Measurements from ENCODE around the gene SCOC.

Gene SCOC

DNA sequence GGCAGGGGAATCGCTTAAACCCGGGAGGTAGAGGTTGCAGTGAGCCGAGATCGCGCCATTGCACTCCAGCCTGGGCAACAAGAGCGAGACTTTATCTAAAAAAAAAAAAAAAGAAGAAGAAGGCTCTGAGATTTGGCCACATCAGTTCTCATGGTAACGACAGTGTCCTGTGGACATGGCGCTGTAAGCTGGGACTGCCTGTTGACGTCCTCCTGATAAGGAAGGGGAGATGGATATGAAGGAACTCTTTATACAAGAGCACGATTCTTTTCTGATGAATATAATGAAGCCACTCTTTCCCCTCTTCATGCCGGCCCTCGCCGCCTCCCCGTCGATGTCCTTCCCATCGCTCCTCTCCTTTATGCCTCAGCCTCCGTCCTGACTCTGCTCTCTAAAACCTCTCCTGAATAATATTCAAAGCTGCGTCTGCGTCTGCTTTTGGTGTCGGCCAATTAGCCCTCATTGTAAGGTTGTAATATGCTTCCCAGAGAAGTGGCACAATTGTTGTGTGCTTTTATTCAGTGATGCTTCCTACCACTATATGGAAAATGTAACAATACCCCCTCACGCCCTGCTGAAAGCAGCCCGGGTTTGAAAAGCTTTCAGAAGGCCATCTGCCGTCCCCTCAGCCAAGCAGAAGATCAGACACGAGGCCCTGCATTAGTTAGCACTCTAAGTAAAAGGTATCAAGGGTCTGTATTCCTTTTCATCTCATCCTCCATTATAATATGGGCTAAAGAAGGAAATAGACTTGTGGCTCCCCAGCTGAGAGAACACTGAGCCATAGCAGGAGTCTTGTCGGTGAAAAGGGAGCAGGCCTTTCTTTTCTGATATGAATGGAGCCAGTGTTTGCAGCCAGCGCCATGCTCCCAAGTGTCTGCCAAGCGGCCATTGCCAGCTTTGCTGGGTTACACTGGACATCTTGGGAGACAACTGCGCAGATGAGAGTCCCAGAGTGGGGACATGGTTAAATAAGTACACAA is 22.1 kb upstream of the SCOC start:
- Mint-ChIP-seq H3K27ac (no peak overlapping the region), H3K27me3 (peaks cover 17% of the 10 kb centered on the region), H3K36me3 (ENCODE audit: low read depth) (no peaks in the 10 kb centered on the region), H3K4me3 (no peak overlapping the region), H3K4me1 (ENCODE audit: low read depth) (peaks cover 14% of the 10 kb centered on the region), H3K9me3 (no peaks in the 10 kb centered on the region)
- DNase-seq: no peak

- no peaks in the 10 kb centered on the region for H3K9me3 Mint-ChIP-seq
- H3K4me1 Mint-ChIP-seq (ENCODE audit: low read depth): peaks cover 14% of the 10 kb centered on the region
- H3K4me3 Mint-ChIP-seq: no peak overlapping the region
- no peak overlapping the region for H3K27ac Mint-ChIP-seq
- H3K36me3 Mint-ChIP-seq (ENCODE audit: low read depth): no peaks in the 10 kb centered on the region
- no peak for DNase-seq
- peaks cover 8% of the 10 kb centered on the region for H3K27me3 Mint-ChIP-seq
These were observed 19.7 kb upstream of the SCOC start for GRCh38 chr4:140353786-140354185.

DNA sequence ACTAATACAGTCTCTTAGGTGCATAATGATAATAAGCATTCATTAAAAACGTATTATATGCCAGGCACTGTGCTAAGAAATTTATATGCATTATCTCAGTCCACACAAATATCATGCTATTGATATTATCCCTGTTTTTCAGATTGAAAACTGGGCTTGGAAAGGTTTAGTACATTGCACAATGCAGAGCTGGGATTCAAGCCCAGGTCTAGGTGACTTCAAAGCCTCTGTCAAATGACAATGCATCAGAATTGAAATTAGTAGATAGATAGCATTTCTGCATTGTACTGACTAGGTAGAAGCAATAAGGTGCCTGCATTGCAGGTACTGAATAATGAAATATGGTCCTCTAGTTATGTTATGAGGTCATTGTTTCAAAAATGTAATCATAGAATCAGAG is 18.2 kb upstream of the SCOC start:
- no peak overlapping the region for H3K27ac Mint-ChIP-seq
- no peak overlapping the region for H3K4me3 Mint-ChIP-seq
- no peaks in the 10 kb centered on the region for H3K36me3 Mint-ChIP-seq (ENCODE audit: low read depth)
- H3K27me3 Mint-ChIP-seq: no peaks in the 10 kb centered on the region
- H3K9me3 Mint-ChIP-seq: no peaks in the 10 kb centered on the region
- DNase-seq: no peak
- H3K4me1 Mint-ChIP-seq (ENCODE audit: low read depth): peaks cover 14% of the 10 kb centered on the region

- Mint-ChIP-seq H3K4me1 (ENCODE audit: low read depth) (peaks cover 14% of the 10 kb centered on the region), H3K27ac (no peak overlapping the region), H3K27me3 (no peaks in the 10 kb centered on the region), H3K36me3 (ENCODE audit: low read depth) (no peaks in the 10 kb centered on the region), H3K4me3 (no peak overlapping the region), H3K9me3 (no peaks in the 10 kb centered on the region)
- no peak for DNase-seq
These were observed 15.6 kb upstream of the SCOC start for GRCh38 chr4:140357868-140358267.

- Mint-ChIP-seq H3K4me3 (no peak overlapping the region), H3K27ac (no peak overlapping the region), H3K4me1 (ENCODE audit: low read depth) (peaks cover 11% of the 10 kb centered on the region), H3K9me3 (no peaks in the 10 kb centered on the region), H3K27me3 (no peaks in the 10 kb centered on the region), H3K36me3 (ENCODE audit: low read depth) (no peaks in the 10 kb centered on the region)
- no peak for DNase-seq
These were observed 15.2 kb upstream of the SCOC start for GRCh38 chr4:140358281-140358680.

- peak; percentile 71 for DNase-seq
- H3K4me3 Mint-ChIP-seq: no peak overlapping the region
- no peak overlapping the region for H3K27ac Mint-ChIP-seq
- no peaks in the 10 kb centered on the region for H3K27me3 Mint-ChIP-seq
- H3K9me3 Mint-ChIP-seq: no peaks in the 10 kb centered on the region
- H3K4me1 Mint-ChIP-seq (ENCODE audit: low read depth): no peaks in the 10 kb centered on the region
- H3K36me3 Mint-ChIP-seq (ENCODE audit: low read depth): no peaks in the 10 kb centered on the region
These were observed 13.7 kb upstream of the SCOC start for GRCh38 chr4:140359562-140360427.

DNA sequence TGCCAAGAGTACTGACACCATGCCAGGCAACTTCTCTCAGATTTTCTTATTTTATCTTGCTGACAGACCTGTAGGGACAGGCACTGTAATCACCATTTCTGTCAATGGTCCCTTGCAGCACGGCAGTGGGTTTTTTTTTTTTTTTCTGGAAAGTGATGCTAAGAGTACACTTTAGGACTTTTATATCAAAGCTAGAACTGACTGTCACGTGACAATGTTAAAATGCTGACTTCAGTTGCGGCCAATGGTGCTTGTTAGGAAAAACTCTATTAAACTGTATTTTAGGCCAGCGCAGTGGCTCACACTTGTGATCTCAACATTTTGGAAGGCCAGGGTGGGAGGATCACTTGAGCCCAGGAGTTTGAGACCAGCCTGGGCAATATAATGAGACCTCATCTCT is 12.3 kb upstream of the SCOC start:
- no peaks in the 10 kb centered on the region for H3K27me3 Mint-ChIP-seq
- no peaks in the 10 kb centered on the region for H3K4me1 Mint-ChIP-seq (ENCODE audit: low read depth)
- no peak overlapping the region for H3K27ac Mint-ChIP-seq
- H3K4me3 Mint-ChIP-seq: no peak overlapping the region
- H3K9me3 Mint-ChIP-seq: no peaks in the 10 kb centered on the region
- H3K36me3 Mint-ChIP-seq (ENCODE audit: low read depth): no peaks in the 10 kb centered on the region
- no peak for DNase-seq

- H3K4me1 Mint-ChIP-seq (ENCODE audit: low read depth): no peaks in the 10 kb centered on the region
- H3K4me3 Mint-ChIP-seq: no peak overlapping the region
- H3K36me3 Mint-ChIP-seq (ENCODE audit: low read depth): no peaks in the 10 kb centered on the region
- no peak for DNase-seq
- H3K27me3 Mint-ChIP-seq: no peaks in the 10 kb centered on the region
- H3K27ac Mint-ChIP-seq: no peak overlapping the region
- no peaks in the 10 kb centered on the region for H3K9me3 Mint-ChIP-seq
These were observed 10.4 kb upstream of the SCOC start for GRCh38 chr4:140363051-140363450.

GRCh38 chr4:140363558-140363957 is 9.9 kb upstream of the SCOC start:
- Mint-ChIP-seq H3K27me3 (no peaks in the 10 kb centered on the region), H3K4me1 (ENCODE audit: low read depth) (no peaks in the 10 kb centered on the region), H3K27ac (no peak overlapping the region), H3K36me3 (ENCODE audit: low read depth) (no peaks in the 10 kb centered on the region), H3K4me3 (no peak overlapping the region), H3K9me3 (no peaks in the 10 kb centered on the region)
- no peak for DNase-seq

GRCh38 chr4:140367738-140368137 is 5.7 kb upstream of the SCOC start:
- no peaks in the 10 kb centered on the region for H3K9me3 Mint-ChIP-seq
- no peaks in the 10 kb centered on the region for H3K36me3 Mint-ChIP-seq (ENCODE audit: low read depth)
- DNase-seq: no peak
- H3K4me3 Mint-ChIP-seq: no peak overlapping the region
- peaks cover 8% of the 10 kb centered on the region for H3K4me1 Mint-ChIP-seq (ENCODE audit: low read depth)
- H3K27me3 Mint-ChIP-seq: no peaks in the 10 kb centered on the region
- H3K27ac Mint-ChIP-seq: no peak overlapping the region

DNA sequence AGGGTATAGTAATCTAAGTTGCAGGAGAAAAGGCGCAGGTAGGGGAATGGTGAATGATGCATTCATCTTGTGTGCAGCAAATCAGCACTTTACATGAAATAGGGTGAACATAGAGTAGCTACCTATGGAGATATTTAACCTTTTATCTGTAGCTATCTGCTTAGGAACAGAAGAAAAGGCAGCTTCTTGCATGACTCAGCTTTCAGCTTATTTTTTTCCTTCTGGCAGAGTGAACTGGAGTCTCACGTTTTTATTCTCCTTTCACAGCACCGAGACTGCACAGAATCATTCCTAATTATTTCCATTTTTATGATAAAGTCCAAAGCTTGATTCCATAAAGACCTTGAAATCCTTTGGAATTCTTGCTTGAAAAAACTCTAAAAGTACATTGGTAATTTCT is 4.8 kb upstream of the SCOC start:
- no peaks in the 10 kb centered on the region for H3K27me3 Mint-ChIP-seq
- no peak overlapping the region for H3K4me3 Mint-ChIP-seq
- no peak for DNase-seq
- peaks cover 8% of the 10 kb centered on the region for H3K4me1 Mint-ChIP-seq (ENCODE audit: low read depth)
- H3K27ac Mint-ChIP-seq: no peak overlapping the region
- H3K36me3 Mint-ChIP-seq (ENCODE audit: low read depth): no peaks in the 10 kb centered on the region
- H3K9me3 Mint-ChIP-seq: no peaks in the 10 kb centered on the region

DNA sequence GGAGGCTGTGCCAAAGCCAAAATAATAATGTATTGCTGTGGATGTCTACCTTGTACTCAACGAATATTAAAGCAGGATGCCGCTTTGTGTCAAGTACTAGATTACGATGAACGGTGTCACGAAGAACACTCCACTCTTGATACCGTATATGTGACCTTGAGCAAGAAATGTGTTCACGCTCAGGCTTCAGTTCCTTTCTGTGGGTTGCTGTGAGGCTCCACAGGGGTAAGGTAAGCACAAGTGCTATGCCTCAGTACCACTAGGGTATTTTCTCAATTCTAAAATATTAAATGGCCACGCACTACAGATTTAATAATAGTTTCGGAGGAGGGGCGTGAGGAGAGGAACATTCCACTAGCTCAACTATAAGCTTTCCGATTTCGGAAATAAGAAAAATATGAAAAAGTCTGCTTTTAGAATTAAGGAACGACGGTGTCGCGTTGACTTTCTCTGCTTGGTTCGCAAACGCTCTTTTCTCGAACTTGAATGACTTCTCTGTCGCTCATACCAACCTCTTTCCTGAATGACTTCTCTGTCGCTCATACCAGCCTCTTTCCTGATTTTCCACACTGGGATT is 607 bp upstream of the SCOC start:
- H3K4me3 Mint-ChIP-seq: no peak overlapping the region
- DNase-seq: no peak
- no peaks in the 10 kb centered on the region for H3K9me3 Mint-ChIP-seq
- peaks cover 4% of the 10 kb centered on the region for H3K36me3 Mint-ChIP-seq (ENCODE audit: low read depth)
- no peak overlapping the region for H3K27ac Mint-ChIP-seq
- H3K4me1 Mint-ChIP-seq (ENCODE audit: low read depth): peaks cover 40% of the 10 kb centered on the region
- no peaks in the 10 kb centered on the region for H3K27me3 Mint-ChIP-seq

DNA sequence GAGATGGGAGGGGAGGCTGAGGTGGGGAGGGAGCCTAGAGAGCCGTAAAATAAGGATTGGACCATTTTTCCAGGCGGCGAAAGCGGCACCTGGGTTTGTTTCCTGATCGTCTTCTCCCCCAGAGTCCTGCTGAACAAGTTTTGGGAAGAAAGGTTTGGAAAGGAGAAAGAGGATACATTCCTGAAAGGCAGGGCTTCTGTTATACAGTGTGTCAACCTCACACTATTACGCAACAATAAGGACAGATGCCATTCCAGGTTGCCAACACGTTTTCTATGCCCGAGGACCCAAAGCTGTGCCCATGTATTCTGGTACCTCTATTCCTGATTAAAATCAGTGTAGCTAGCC is 658 bp downstream of the SCOC start:
- no peak for DNase-seq
- peak overlapping the region; percentile 82 for H3K27ac Mint-ChIP-seq
- no peak overlapping the region for H3K4me3 Mint-ChIP-seq

GRCh38 chr4:140382732-140383131 is 9.3 kb downstream of the SCOC start:
- Mint-ChIP-seq H3K36me3 (ENCODE audit: low read depth) (peaks cover 34% of the 10 kb centered on the region), H3K4me3 (no peak overlapping the region), H3K27ac (no peak overlapping the region), H3K4me1 (ENCODE audit: low read depth) (peaks cover 4% of the 10 kb centered on the region), H3K9me3 (no peaks in the 10 kb centered on the region), H3K27me3 (no peaks in the 10 kb centered on the region)
- no peak for DNase-seq

More for the DNA sequence above, 658 bp downstream of the SCOC start:
- Mint-ChIP-seq H3K4me1 (ENCODE audit: low read depth) (peaks cover 42% of the 10 kb centered on the region), H3K27me3 (no peaks in the 10 kb centered on the region), H3K9me3 (no peaks in the 10 kb centered on the region), H3K36me3 (ENCODE audit: low read depth) (peaks cover 6% of the 10 kb centered on the region)

DNA sequence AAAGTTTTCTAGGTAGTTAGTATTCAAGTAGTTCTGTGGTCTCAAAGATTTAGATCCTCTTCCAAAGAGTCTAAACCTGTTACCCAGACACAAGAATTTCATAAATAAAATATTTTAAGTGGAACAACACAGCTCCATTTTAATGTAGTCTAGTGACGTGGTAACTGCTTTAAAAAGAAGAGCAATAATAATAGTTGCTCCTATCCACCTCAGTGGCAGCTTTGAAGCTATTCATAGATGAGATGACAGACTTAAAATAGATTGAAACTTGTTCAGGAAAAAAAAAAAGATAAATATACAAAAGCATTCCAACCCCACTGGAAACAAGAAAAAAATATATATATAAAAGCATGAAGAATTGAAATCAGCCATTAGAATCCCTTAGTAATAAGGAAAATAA is 14.6 kb downstream of the SCOC start:
- H3K36me3 Mint-ChIP-seq (ENCODE audit: low read depth): peaks cover 3% of the 10 kb centered on the region

More for the DNA sequence above, 14.6 kb downstream of the SCOC start:
- DNase-seq: no peak
- no peaks in the 10 kb centered on the region for H3K9me3 Mint-ChIP-seq
- no peaks in the 10 kb centered on the region for H3K4me1 Mint-ChIP-seq (ENCODE audit: low read depth)
- H3K27ac Mint-ChIP-seq: no peak overlapping the region
- H3K27me3 Mint-ChIP-seq: no peaks in the 10 kb centered on the region
- H3K4me3 Mint-ChIP-seq: no peak overlapping the region
